SK-N-SH treated with all-trans-retinoic acid at 6 μM for 48 hours (cell line): ENCODE results near the gene WWTR1.

Source experiments
- CSDC2 ChIP-seq: fragments of 250-450 bp; sonication (Bioruptor Pico); IDR thresholded peaks from 2 replicates; pipeline ENCODE4 v1.5.0; 2020; ENCODE audit warnings: mild to moderate bottlenecking, moderate library complexity
- ESRRG ChIP-seq: fragments of 250-450 bp; sonication (Bioruptor Pico); IDR thresholded peaks from 2 replicates; pipeline ENCODE4 v1.6.1; 2021; ENCODE audit warnings: mild to moderate bottlenecking
- TF ChIP-seq, protein P1 (sequence below): fragments of 250-450 bp; sonication (Bioruptor Pico); IDR thresholded peaks from 2 replicates; pipeline ENCODE4 v1.8.0; 2020; ENCODE audit warnings: mild to moderate bottlenecking, moderate library complexity, borderline replicate concordance

DNA sequence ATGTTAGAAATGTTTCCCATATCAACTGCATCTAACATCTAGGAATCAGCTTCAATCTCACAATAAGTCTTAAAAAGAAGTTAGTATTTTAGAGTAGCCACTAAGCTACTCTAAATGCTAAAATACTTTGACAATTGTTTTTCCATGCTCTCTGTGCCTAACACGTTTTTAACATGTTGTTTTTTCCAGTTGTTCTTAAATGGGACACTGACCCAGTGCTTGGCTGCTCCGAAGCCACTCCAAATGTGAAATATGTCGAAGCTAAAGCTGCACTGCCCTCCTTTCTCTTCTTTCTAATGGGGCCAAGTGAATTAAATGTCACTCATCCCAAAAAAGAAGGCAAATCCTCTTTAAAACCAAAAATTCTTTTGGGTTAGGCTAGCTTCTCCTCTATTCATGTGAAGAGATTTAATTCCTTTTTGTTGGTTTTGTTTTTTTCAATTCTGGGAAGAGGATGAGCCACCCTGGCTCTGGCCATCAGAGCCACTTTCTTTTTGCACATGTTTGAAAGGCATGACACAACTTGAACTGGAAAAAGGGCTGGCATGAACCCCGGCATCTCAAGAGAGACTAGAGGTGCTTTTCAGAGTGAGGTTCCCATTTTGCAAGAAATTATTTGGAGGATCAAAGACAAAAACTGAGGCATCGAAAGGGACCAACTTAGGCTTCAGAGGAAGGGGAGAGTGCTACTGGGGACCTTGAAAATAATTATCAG, 73.7 kb downstream of the WWTR1 start:
- TF ChIP-seq CSDC2 (CRISPR knock-in tag) (no peak), ESRRG (no peak)
- TF ChIP-seq, protein P1, sequence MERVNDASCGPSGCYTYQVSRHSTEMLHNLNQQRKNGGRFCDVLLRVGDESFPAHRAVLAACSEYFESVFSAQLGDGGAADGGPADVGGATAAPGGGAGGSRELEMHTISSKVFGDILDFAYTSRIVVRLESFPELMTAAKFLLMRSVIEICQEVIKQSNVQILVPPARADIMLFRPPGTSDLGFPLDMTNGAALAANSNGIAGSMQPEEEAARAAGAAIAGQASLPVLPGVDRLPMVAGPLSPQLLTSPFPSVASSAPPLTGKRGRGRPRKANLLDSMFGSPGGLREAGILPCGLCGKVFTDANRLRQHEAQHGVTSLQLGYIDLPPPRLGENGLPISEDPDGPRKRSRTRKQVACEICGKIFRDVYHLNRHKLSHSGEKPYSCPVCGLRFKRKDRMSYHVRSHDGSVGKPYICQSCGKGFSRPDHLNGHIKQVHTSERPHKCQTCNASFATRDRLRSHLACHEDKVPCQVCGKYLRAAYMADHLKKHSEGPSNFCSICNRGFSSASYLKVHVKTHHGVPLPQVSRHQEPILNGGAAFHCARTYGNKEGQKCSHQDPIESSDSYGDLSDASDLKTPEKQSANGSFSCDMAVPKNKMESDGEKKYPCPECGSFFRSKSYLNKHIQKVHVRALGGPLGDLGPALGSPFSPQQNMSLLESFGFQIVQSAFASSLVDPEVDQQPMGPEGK = no peak
